SU-DHL-6 (cell line): ENCODE results near the gene ABCB9.

Source experiments
- CTCF ChIP-seq: fragments of 200-600 bp; sonication (generic); IDR thresholded peaks from one replicate; pipeline ENCODE4 v1.5.1; 2017; ENCODE audit warnings: antibody characterized with exemption, mild to moderate bottlenecking, low read length, moderate library complexity; ENCODE audit not compliant: insufficient read depth, poor library complexity, severe bottlenecking
- EZH2phosphoT487 ChIP-seq: fragments of 200-600 bp; sonication (generic), shearing (Covaris generic); conservative IDR thresholded peaks from 2 replicates; pipeline ENCODE4 v1.6.1; 2018; ENCODE audit warnings: mild to moderate bottlenecking, antibody characterized with exemption, low read length, moderate library complexity, mixed read lengths

- TF ChIP-seq CTCF (no peak), EZH2phosphoT487 (no peak)
Observed at GRCh38 chr12:122969676-122970075, 3.4 kb upstream of the ABCB9 start.
